ENCODE data around the gene LRRC8D.

- TF ChIP-seq POLR2AphosphoS5 (IDR thresholded peaks at IDR 0.05; ENCODE audit: low read depth, low read length) (no peak), TAF1 (IDR thresholded peaks at IDR 0.05; ENCODE audit: borderline replicate concordance, low read depth, low read length) (no peak)
Measured at GRCh38 chr1:89900323-89900722, 79.5 kb downstream of the LRRC8D start.

All from GM12892 (cell line).